HG03520 (cell line): Measurements from ENCODE around the gene APOD.

Source experiments
- ATAC-seq: cut with Tn5 transposase; IDR thresholded peaks from one replicate; pipeline ENCODE4 v1.9.1; 2021; ENCODE audit warnings: mild to moderate bottlenecking, moderate library complexity; ENCODE audit not compliant: unreplicated experiment

Gene APOD

GRCh38 chr3:195532834-195533233, 50.9 kb downstream of the APOD start:
- no peak for ATAC-seq

GRCh38 chr3:195532345-195532744, 51.4 kb downstream of the APOD start:
- ATAC-seq = no peak

GRCh38 chr3:195531683-195532082, 52.1 kb downstream of the APOD start:
- ATAC-seq = no peak

GRCh38 chr3:195526492-195526891, 57.2 kb downstream of the APOD start:
- ATAC-seq = no peak

- ATAC-seq = no peak
Measured at GRCh38 chr3:195524171-195524896, 59.4 kb downstream of the APOD start.

GRCh38 chr3:195522254-195523023, 61.3 kb downstream of the APOD start:
- no peak for ATAC-seq
